Activated B cell treated with CpG ODN at 0.5 μM for 24 hours (primary cell): ENCODE data around the gene GALNTL6. TPM values are rescaled to one million over a fixed set of nuclear protein-coding genes. Genes with fewer than 3 reads are reported as not detected.

ENCODE experiments used
- ATAC-seq: fragments of 200-7000 bp; cut with Tn5 transposase; one replicate; pipeline ENCODE4 v1.10.0; 2021; ENCODE audit warnings: low read depth, mild to moderate bottlenecking, moderate library complexity
- CTCF ChIA-PET: fragments of 350-600 bp; sonication (Branson Sonifier 250); formaldehyde crosslinking; loops from one replicate; lab custom pipeline; 2021; ENCODE audit warnings: antibody characterized with exemption; lab: Charles Lee
- POLR2A ChIA-PET: fragments of 350-600 bp; sonication (Branson Sonifier 250); formaldehyde crosslinking; loops from one replicate; lab custom pipeline; 2021; ENCODE audit warnings: antibody characterized with exemption; lab: Charles Lee
- DNase-seq: peaks from one replicate; pipeline ENCODE4 v3.0.0; 2022
- H3K27ac Mint-ChIP-seq: one replicate; pipeline ENCODE4 v1.8.0; 2020; ENCODE audit warnings: mixed read lengths
- H3K27me3 Mint-ChIP-seq: one replicate; pipeline ENCODE4 v1.8.0; 2021; ENCODE audit warnings: mixed read lengths
- H3K36me3 Mint-ChIP-seq: one replicate; pipeline ENCODE4 v1.8.0; 2021; ENCODE audit warnings: low read depth, mixed read lengths
- H3K4me1 Mint-ChIP-seq: one replicate; pipeline ENCODE4 v1.8.0; 2021; ENCODE audit warnings: mixed read lengths
- H3K4me3 Mint-ChIP-seq: one replicate; pipeline ENCODE4 v1.8.0; 2020; ENCODE audit warnings: mild to moderate bottlenecking, mixed read lengths
- H3K9me3 Mint-ChIP-seq: one replicate; pipeline ENCODE4 v1.8.0; 2020; ENCODE audit warnings: mixed read lengths
- CTCF ChIP-seq: fragments of 200-600 bp; IDR thresholded peaks from one replicate; pipeline ENCODE4 v1.8.0; 2022; ENCODE audit warnings: antibody characterized with exemption, mild to moderate bottlenecking
- intact Hi-C: fragments of 100-400 bp; cut with micrococcal nuclease; formaldehyde crosslinking; loops from one replicate; pipeline ENCODE4 v1.15.1; 2024
- total RNA-seq: library from RNA; stranded (reverse); gene quantifications from 2 replicates; pipeline ENCODE4 v1.2.3, GENCODE V29; 2022

GALNTL6 gene
- total RNA-seq, 1 donor from 2014 or later, result 0.20 TPM

- intact Hi-C loops, result loop anchor here (5.0 kb wide), 2 partner anchors 427 to 983 kb away; no protein-coding TSS in a partner anchor
Measured at GRCh38 chr4:172830295-172830764, 1017.1 kb downstream of the GALNTL6 start.

GRCh38 chr4:172836661-172837060 lies 1023.5 kb downstream of the GALNTL6 start:
- ATAC-seq, result no peak
- DNase-seq, result no peak
- H3K27ac Mint-ChIP-seq, result no peak overlapping the region
- ChIA-PET POLR2A (no interaction called here), CTCF (interaction anchor here (1.7 kb wide), 1 partner anchor 10 kb away, joined by 4 read pairs; no protein-coding TSS in a partner anchor)
- H3K4me1 Mint-ChIP-seq, result no peaks in the 10 kb centered on the region
- H3K9me3 Mint-ChIP-seq, result no peaks in the 10 kb centered on the region
- intact Hi-C loops, result no loop called here
- H3K27me3 Mint-ChIP-seq, result peaks cover 3% of the 10 kb centered on the region
- no peak overlapping the region for H3K4me3 Mint-ChIP-seq
- no peak for TF ChIP-seq CTCF
- H3K36me3 Mint-ChIP-seq, result no peaks in the 10 kb centered on the region

More at GRCh38 chr4:172830295-172830764, 1017.1 kb downstream of the GALNTL6 start:
- Mint-ChIP-seq H3K27me3 (no peaks in the 10 kb centered on the region), H3K27ac (no peak overlapping the region), H3K4me1 (no peaks in the 10 kb centered on the region), H3K9me3 (no peaks in the 10 kb centered on the region), H3K36me3 (no peaks in the 10 kb centered on the region), H3K4me3 (no peak overlapping the region)
- TF ChIP-seq CTCF, result peak; percentile 81
- ChIA-PET CTCF (no interaction called here), POLR2A (no interaction called here)
- DNase-seq (no peak), ATAC-seq (no peak)

GRCh38 chr4:172838111-172838510 lies 1024.9 kb downstream of the GALNTL6 start:
- H3K4me3 Mint-ChIP-seq, result no peak overlapping the region
- H3K4me1 Mint-ChIP-seq, result no peaks in the 10 kb centered on the region
- POLR2A ChIA-PET, result no interaction called here
- peaks cover 3% of the 10 kb centered on the region for H3K27me3 Mint-ChIP-seq
- H3K36me3 Mint-ChIP-seq, result no peaks in the 10 kb centered on the region
- H3K9me3 Mint-ChIP-seq, result no peaks in the 10 kb centered on the region
- no peak overlapping the region for H3K27ac Mint-ChIP-seq
- CTCF ChIA-PET, result no interaction called here
- TF ChIP-seq CTCF, result no peak
- no peak for DNase-seq
- no peak for ATAC-seq
- intact Hi-C loops, result no loop called here

GRCh38 chr4:172838943-172839342 lies 1025.7 kb downstream of the GALNTL6 start:
- ChIA-PET CTCF (no interaction called here), POLR2A (no interaction called here)
- Mint-ChIP-seq H3K27ac (no peak overlapping the region), H3K27me3 (peaks cover 3% of the 10 kb centered on the region), H3K9me3 (no peaks in the 10 kb centered on the region), H3K4me3 (no peak overlapping the region), H3K4me1 (no peaks in the 10 kb centered on the region), H3K36me3 (no peaks in the 10 kb centered on the region)
- intact Hi-C loops, result no loop called here
- DNase-seq (no peak), ATAC-seq (no peak)
- no peak for TF ChIP-seq CTCF

- no peaks in the 10 kb centered on the region for H3K9me3 Mint-ChIP-seq
- no peak overlapping the region for H3K4me3 Mint-ChIP-seq
- ATAC-seq (no peak), DNase-seq (no peak)
- H3K36me3 Mint-ChIP-seq, result no peaks in the 10 kb centered on the region
- ChIA-PET POLR2A (no interaction called here), CTCF (no interaction called here)
- no peaks in the 10 kb centered on the region for H3K4me1 Mint-ChIP-seq
- intact Hi-C loops, result no loop called here
- H3K27me3 Mint-ChIP-seq, result peaks cover 3% of the 10 kb centered on the region
- no peak for TF ChIP-seq CTCF
- no peak overlapping the region for H3K27ac Mint-ChIP-seq
Measured at GRCh38 chr4:172842779-172843178, 1029.6 kb downstream of the GALNTL6 start.
